CD4-positive, alpha-beta T cell (primary cell): ENCODE results near the gene SOD3. TPM values are rescaled to one million over a fixed set of nuclear protein-coding genes. Genes with fewer than 3 reads are reported as not detected.

Experiments used
- ATAC-seq: fragments of 200-7000 bp; cut with Tn5 transposase; one replicate; pipeline ENCODE4 v1.10.0; 2022; ENCODE audit warnings: mild to moderate bottlenecking; ENCODE audit not compliant: poor library complexity
- CTCF ChIA-PET: fragments of 350-600 bp; sonication (Branson Sonifier 250); formaldehyde crosslinking; loops from one replicate; lab custom pipeline; 2021; ENCODE audit warnings: antibody characterized with exemption, inconsistent platforms; lab: Charles Lee
- POLR2A ChIA-PET: fragments of 350-600 bp; sonication (Branson Sonifier 250); formaldehyde crosslinking; loops from one replicate; lab custom pipeline; 2021; ENCODE audit warnings: antibody characterized with exemption, inconsistent platforms; lab: Charles Lee
- DNase-seq, 14 experiments: peaks; one replicate each; pipeline ENCODE4 v3.0.0-alpha.2; 2013 to 2020; ENCODE audit warnings: mixed read lengths in 2 of 14
- H3K27ac ChIP-seq, 2 donors: one replicate each; pipeline versions ENCODE4 v1.5.1 to v1.7.0; 2013; ENCODE audit warnings: low read length in 2 of 2, low read depth in 1 of 2, mild to moderate bottlenecking in 1 of 2
- H3K27me3 ChIP-seq, 2 experiments: 1 replicate in 1 of 2; 2 replicates in 1 of 2; pipeline versions ENCODE4 v1.6.1 to v1.7.0; 2013; ENCODE audit warnings: low read length in 2 of 2, control low read depth in 1 of 2, mild to moderate bottlenecking in 1 of 2, moderate library complexity in 1 of 2; ENCODE audit not compliant: insufficient read depth in 2 of 2, control insufficient read depth in 1 of 2
- H3K36me3 ChIP-seq: one replicate; pipeline ENCODE4 v1.6.1; 2013; ENCODE audit warnings: low read length, control low read depth; ENCODE audit not compliant: insufficient read depth
- H3K4me1 ChIP-seq: one replicate; pipeline ENCODE4 v1.6.1; 2013; ENCODE audit warnings: low read length, control low read depth; ENCODE audit not compliant: insufficient read depth
- H3K4me3 ChIP-seq: one replicate; pipeline ENCODE4 v1.5.1; 2013; ENCODE audit warnings: mild to moderate bottlenecking, low read length, moderate library complexity
- H3K9me3 ChIP-seq, 2 experiments: 1 replicate in 1 of 2; 2 replicates in 1 of 2; pipeline versions ENCODE4 v1.6.1 to v1.7.0; 2013; ENCODE audit warnings: low read length in 2 of 2, mild to moderate bottlenecking in 2 of 2, control low read depth in 1 of 2, moderate library complexity in 1 of 2; ENCODE audit not compliant: control insufficient read depth in 1 of 2, insufficient read depth in 1 of 2
- H3K27ac Mint-ChIP-seq: one replicate; pipeline ENCODE4 v1.8.0; 2020; ENCODE audit warnings: mixed read lengths
- H3K27me3 Mint-ChIP-seq: one replicate; pipeline ENCODE4 v1.8.0; 2021; ENCODE audit warnings: mixed read lengths
- H3K36me3 Mint-ChIP-seq: one replicate; pipeline ENCODE4 v1.8.0; 2021; ENCODE audit warnings: low read depth, mixed read lengths
- H3K4me1 Mint-ChIP-seq: one replicate; pipeline ENCODE4 v1.8.0; 2021; ENCODE audit warnings: low read depth, mixed read lengths
- H3K4me3 Mint-ChIP-seq: one replicate; pipeline ENCODE4 v1.8.0; 2020; ENCODE audit warnings: mild to moderate bottlenecking, mixed read lengths
- H3K9me3 Mint-ChIP-seq: one replicate; pipeline ENCODE4 v1.8.0; 2020; ENCODE audit warnings: mixed read lengths
- CTCF ChIP-seq: fragments of 200-600 bp; IDR thresholded peaks from one replicate; pipeline ENCODE4 v1.8.0; 2022; ENCODE audit warnings: antibody characterized with exemption, mild to moderate bottlenecking
- intact Hi-C, 2 experiments: fragments of 100-400 bp; cut with DNase I in 1 of 2; cut with micrococcal nuclease in 1 of 2; formaldehyde crosslinking; loops; one replicate each; pipeline versions ENCODE4 v1.15.1 to v1.9.0; 2023 to 2025; cut with DNase I, micrococcal nuclease
- total RNA-seq, 174 experiments: library from RNA in 2 of 174; stranded (reverse) in 2 of 174; gene quantifications; one replicate each; pipeline ENCODE4 v1.2.3 and lab custom pipeline; 2021 to 2026

SOD3 gene
- total RNA-seq, 2 experiments from 2014 or later: not detected

GRCh38 chr4:24770667-24771066 lies 24.7 kb upstream of the SOD3 start:
- peaks cover 0 to 5% of the 10 kb centered on the region in 2 experiments for H3K9me3 ChIP-seq
- H3K27ac ChIP-seq: no peak overlapping the region
- H3K36me3 Mint-ChIP-seq: no peaks in the 10 kb centered on the region
- no peak for DNase-seq
- no peak for ATAC-seq
- H3K9me3 Mint-ChIP-seq: no peaks in the 10 kb centered on the region
- no peak overlapping the region for H3K27ac Mint-ChIP-seq
- H3K27me3 Mint-ChIP-seq: peaks cover 6% of the 10 kb centered on the region
- no peak overlapping the region for H3K4me3 Mint-ChIP-seq
- ChIA-PET CTCF (no interaction called here), POLR2A (no interaction called here)
- H3K36me3 ChIP-seq: no peaks in the 10 kb centered on the region
- no peaks in the 10 kb centered on the region for H3K4me1 Mint-ChIP-seq
- intact Hi-C loops: no loop called here
- no peak for TF ChIP-seq CTCF
- no peaks in the 10 kb centered on the region for H3K4me1 ChIP-seq
- no peak overlapping the region for H3K4me3 ChIP-seq
- no peaks in the 10 kb centered on the region for H3K27me3 ChIP-seq

- Histone ChIP-seq H3K27me3 (no peaks in the 10 kb centered on the region), H3K4me1 (no peaks in the 10 kb centered on the region), H3K27ac (no peak overlapping the region), H3K4me3 (no peak overlapping the region), H3K36me3 (no peaks in the 10 kb centered on the region), H3K9me3 (peaks cover 0 to 5% of the 10 kb centered on the region in 2 experiments)
- Mint-ChIP-seq H3K9me3 (no peaks in the 10 kb centered on the region), H3K4me3 (no peak overlapping the region), H3K27ac (no peak overlapping the region), H3K27me3 (peaks cover 6% of the 10 kb centered on the region), H3K4me1 (no peaks in the 10 kb centered on the region), H3K36me3 (no peaks in the 10 kb centered on the region)
- POLR2A ChIA-PET: no interaction called here
- CTCF ChIA-PET: no interaction called here
- ATAC-seq (no peak), DNase-seq (no peak)
- intact Hi-C loops: no loop called here
- TF ChIP-seq CTCF: no peak
Observed at GRCh38 chr4:24771241-24771640, 24.1 kb upstream of the SOD3 start.

- Histone ChIP-seq H3K27ac (no peak overlapping the region), H3K4me3 (no peak overlapping the region), H3K36me3 (no peaks in the 10 kb centered on the region), H3K27me3 (no peaks in the 10 kb centered on the region), H3K4me1 (no peaks in the 10 kb centered on the region), H3K9me3 (peaks cover 0 to 5% of the 10 kb centered on the region in 2 experiments)
- no peak for DNase-seq
- Mint-ChIP-seq H3K36me3 (no peaks in the 10 kb centered on the region), H3K4me3 (no peak overlapping the region), H3K4me1 (no peaks in the 10 kb centered on the region), H3K9me3 (no peaks in the 10 kb centered on the region), H3K27ac (no peak overlapping the region), H3K27me3 (peaks cover 6% of the 10 kb centered on the region)
- POLR2A ChIA-PET: no interaction called here
- CTCF ChIA-PET: no interaction called here
- TF ChIP-seq CTCF: no peak
- no peak for ATAC-seq
- intact Hi-C loops: no loop called here
Observed at GRCh38 chr4:24772061-24772705, 23.2 kb upstream of the SOD3 start.
